ENCODE data around the gene ASTN2.

The ASTN2 gene

GRCh38 chr9:117103438-117104110 is 311.3 kb downstream of the ASTN2 start:
- DNase-seq, result no peak

GRCh38 chr9:117101008-117101407 is 313.8 kb downstream of the ASTN2 start:
- DNase-seq, result no peak

- no peak for DNase-seq
Observed at GRCh38 chr9:117098331-117098730, 316.5 kb downstream of the ASTN2 start.

- DNase-seq, result no peak
Observed at GRCh38 chr9:117097761-117098160, 317.1 kb downstream of the ASTN2 start.

GRCh38 chr9:117096138-117096537 is 318.7 kb downstream of the ASTN2 start:
- no peak for DNase-seq

- DNase-seq, result no peak
Observed at GRCh38 chr9:117095081-117095480, 319.8 kb downstream of the ASTN2 start.

- DNase-seq, result peak; percentile 61
Observed at GRCh38 chr9:117093891-117094844, 320.7 kb downstream of the ASTN2 start.

GRCh38 chr9:117092582-117092981 is 322.3 kb downstream of the ASTN2 start:
- DNase-seq, result no peak

- no peak for DNase-seq
Observed at GRCh38 chr9:117091529-117091928, 323.3 kb downstream of the ASTN2 start.

GRCh38 chr9:117088786-117089185 is 326.1 kb downstream of the ASTN2 start:
- DNase-seq, result no peak

GRCh38 chr9:117088140-117088539 is 326.7 kb downstream of the ASTN2 start:
- DNase-seq, result no peak

- no peak for DNase-seq
Observed at GRCh38 chr9:117084221-117084620, 330.6 kb downstream of the ASTN2 start.

- DNase-seq, result no peak
Observed at GRCh38 chr9:117083559-117083958, 331.3 kb downstream of the ASTN2 start.

GRCh38 chr9:117081641-117082317 is 333.1 kb downstream of the ASTN2 start:
- no peak for DNase-seq

- DNase-seq, result no peak
Observed at GRCh38 chr9:117080765-117081390, 334.0 kb downstream of the ASTN2 start.

GRCh38 chr9:117076571-117077290 is 338.1 kb downstream of the ASTN2 start:
- DNase-seq, result no peak

GRCh38 chr9:117075636-117076035 is 339.2 kb downstream of the ASTN2 start:
- no peak for DNase-seq

- no peak for DNase-seq
Observed at GRCh38 chr9:117074784-117075520, 339.9 kb downstream of the ASTN2 start.

GRCh38 chr9:117074342-117074662 is 340.6 kb downstream of the ASTN2 start:
- DNase-seq, result no peak

GRCh38 chr9:117073539-117074341 is 341.1 kb downstream of the ASTN2 start:
- no peak for DNase-seq

GRCh38 chr9:117073071-117073470 is 341.8 kb downstream of the ASTN2 start:
- no peak for DNase-seq
